Neural progenitor cell (in vitro differentiated cells): ENCODE results near the gene TFDP1. TPM values are rescaled to one million over a fixed set of nuclear protein-coding genes. Genes with fewer than 3 reads are reported as not detected.

Experiments
- DNase-seq: peaks from one replicate; pipeline ENCODE4 v3.0.0-alpha.2; 2016; ENCODE audit warnings: low spot score
- H2AFZ ChIP-seq: fragments of 200-600 bp; sonication (generic); replicated peaks from 2 replicates; pipeline ENCODE4 v1.6.1; 2016; ENCODE audit warnings: antibody characterized with exemption
- H3F3A ChIP-seq: fragments of 200-600 bp; sonication (generic); 2 replicates; pipeline ENCODE4 v1.6.1; 2016; ENCODE audit warnings: antibody characterized with exemption, low read depth
- H3K27ac ChIP-seq: fragments of 200-600 bp; sonication (generic); 2 replicates; pipeline ENCODE4 v1.5.1; 2016; ENCODE audit warnings: mild to moderate bottlenecking
- H3K27me3 ChIP-seq: fragments of 200-600 bp; sonication (generic); 2 replicates; pipeline ENCODE4 v1.6.1; 2016; ENCODE audit warnings: mild to moderate bottlenecking, moderate library complexity
- H3K36me3 ChIP-seq: fragments of 200-600 bp; sonication (generic); 2 replicates; pipeline ENCODE4 v1.5.1; 2016
- H3K4me1 ChIP-seq: fragments of 200-600 bp; sonication (generic); 2 replicates; pipeline ENCODE4 v1.6.1; 2016; ENCODE audit warnings: mixed run types
- H3K4me2 ChIP-seq: fragments of 200-600 bp; sonication (generic); 2 replicates; pipeline ENCODE4 v1.6.1; 2016
- H3K4me3 ChIP-seq: fragments of 200-600 bp; sonication (generic); 2 replicates; pipeline ENCODE4 v1.5.1; 2016
- H3K79me2 ChIP-seq: fragments of 200-600 bp; sonication (generic); 2 replicates; pipeline ENCODE4 v1.6.1; 2016; ENCODE audit warnings: low read depth
- H3K9ac ChIP-seq: fragments of 200-600 bp; sonication (generic); 2 replicates; pipeline ENCODE4 v1.6.1; 2016
- H3K9me3 ChIP-seq: fragments of 200-600 bp; sonication (generic); 2 replicates; pipeline ENCODE4 v1.5.1; 2016; ENCODE audit warnings: low read depth
- H4K20me1 ChIP-seq: fragments of 200-600 bp; sonication (generic); 2 replicates; pipeline ENCODE4 v1.6.1; 2016; ENCODE audit warnings: low read depth
- H3K27ac Mint-ChIP-seq: 3 replicates; pipeline ENCODE4 v1.8.0; 2021; ENCODE audit warnings: mixed read lengths
- H3K27me3 Mint-ChIP-seq: 2 replicates; pipeline ENCODE4 v1.8.0; 2022; ENCODE audit warnings: low read depth, mild to moderate bottlenecking, inconsistent platforms, moderate library complexity, mixed read lengths; ENCODE audit not compliant: insufficient read depth
- H3K36me3 Mint-ChIP-seq: 3 replicates; pipeline ENCODE4 v1.8.0; 2021; ENCODE audit warnings: mixed read lengths
- H3K4me1 Mint-ChIP-seq: 3 replicates; pipeline ENCODE4 v1.8.0; 2021; ENCODE audit warnings: mixed read lengths
- H3K4me3 Mint-ChIP-seq: 3 replicates; pipeline ENCODE4 v1.8.0; 2021; ENCODE audit warnings: mild to moderate bottlenecking, moderate library complexity, mixed read lengths
- H3K9me3 Mint-ChIP-seq: 3 replicates; pipeline ENCODE4 v1.8.0; 2020; ENCODE audit warnings: mixed read lengths
- EZH2 ChIP-seq: fragments of 200-600 bp; sonication (generic); IDR thresholded peaks from 2 replicates; pipeline ENCODE4 v1.6.1; 2017; ENCODE audit warnings: antibody characterized with exemption, mild to moderate bottlenecking, moderate library complexity
- EZH2phosphoT487 ChIP-seq: fragments of 200-600 bp; sonication (generic); IDR thresholded peaks from 2 replicates; pipeline ENCODE4 v1.6.1; 2017; ENCODE audit warnings: antibody characterized with exemption
- total RNA-seq: library from RNA; depleted of rRNA; stranded (reverse); fragments of >200 nt; gene quantifications from 2 replicates; pipeline ENCODE4 v1.2.3, GENCODE V29; 2015; ENCODE audit warnings: low replicate concordance
- TF ChIP-seq, protein P1 (sequence below): fragments of 200-600 bp; sonication (generic); IDR thresholded peaks from 2 replicates; pipeline ENCODE4 v1.5.1; 2017; ENCODE audit warnings: antibody characterized with exemption, mild to moderate bottlenecking

The TFDP1 gene
- total RNA-seq, 1 donor from 2014 or later: 88.6 TPM

GRCh38 chr13:113657851-113658741 lies 73.5 kb downstream of the TFDP1 start, which contains the start of gene ATP4B:
TSS of gene ATP4B (minus strand) at chr13:113658198. CDS start at chr13:113658144, 54 bp downstream.
- Histone ChIP-seq H3K27me3 (no peaks in the 10 kb centered on the region), H3K4me3 (no peak within 1 kb of the TSS), H3F3A (no peaks in the 10 kb centered on the region), H3K27ac (no peak within 1 kb of the TSS), H3K79me2 (no peaks in the 10 kb centered on the region), H3K4me2 (no peak within 1 kb of the TSS), H3K4me1 (no peaks in the 10 kb centered on the region), H3K36me3 (no peaks in the 10 kb centered on the region), H3K9me3 (peaks cover 7% of the 10 kb centered on the region), H4K20me1 (no peaks in the 10 kb centered on the region), H2AFZ (no peak within 1 kb of the TSS), H3K9ac (no peak within 1 kb of the TSS)
- Mint-ChIP-seq H3K27me3 (peaks cover 3% of the 10 kb centered on the region), H3K4me1 (peaks cover 20% of the 10 kb centered on the region), H3K4me3 (no peak within 1 kb of the TSS), H3K9me3 (peaks cover 6% of the 10 kb centered on the region), H3K36me3 (no peaks in the 10 kb centered on the region), H3K27ac (no peak within 1 kb of the TSS)
- TF ChIP-seq, protein P1, sequence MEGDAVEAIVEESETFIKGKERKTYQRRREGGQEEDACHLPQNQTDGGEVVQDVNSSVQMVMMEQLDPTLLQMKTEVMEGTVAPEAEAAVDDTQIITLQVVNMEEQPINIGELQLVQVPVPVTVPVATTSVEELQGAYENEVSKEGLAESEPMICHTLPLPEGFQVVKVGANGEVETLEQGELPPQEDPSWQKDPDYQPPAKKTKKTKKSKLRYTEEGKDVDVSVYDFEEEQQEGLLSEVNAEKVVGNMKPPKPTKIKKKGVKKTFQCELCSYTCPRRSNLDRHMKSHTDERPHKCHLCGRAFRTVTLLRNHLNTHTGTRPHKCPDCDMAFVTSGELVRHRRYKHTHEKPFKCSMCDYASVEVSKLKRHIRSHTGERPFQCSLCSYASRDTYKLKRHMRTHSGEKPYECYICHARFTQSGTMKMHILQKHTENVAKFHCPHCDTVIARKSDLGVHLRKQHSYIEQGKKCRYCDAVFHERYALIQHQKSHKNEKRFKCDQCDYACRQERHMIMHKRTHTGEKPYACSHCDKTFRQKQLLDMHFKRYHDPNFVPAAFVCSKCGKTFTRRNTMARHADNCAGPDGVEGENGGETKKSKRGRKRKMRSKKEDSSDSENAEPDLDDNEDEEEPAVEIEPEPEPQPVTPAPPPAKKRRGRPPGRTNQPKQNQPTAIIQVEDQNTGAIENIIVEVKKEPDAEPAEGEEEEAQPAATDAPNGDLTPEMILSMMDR: no peak
- TF ChIP-seq EZH2 (no peak), EZH2phosphoT487 (no peak)
- DNase-seq: no peak

DNA sequence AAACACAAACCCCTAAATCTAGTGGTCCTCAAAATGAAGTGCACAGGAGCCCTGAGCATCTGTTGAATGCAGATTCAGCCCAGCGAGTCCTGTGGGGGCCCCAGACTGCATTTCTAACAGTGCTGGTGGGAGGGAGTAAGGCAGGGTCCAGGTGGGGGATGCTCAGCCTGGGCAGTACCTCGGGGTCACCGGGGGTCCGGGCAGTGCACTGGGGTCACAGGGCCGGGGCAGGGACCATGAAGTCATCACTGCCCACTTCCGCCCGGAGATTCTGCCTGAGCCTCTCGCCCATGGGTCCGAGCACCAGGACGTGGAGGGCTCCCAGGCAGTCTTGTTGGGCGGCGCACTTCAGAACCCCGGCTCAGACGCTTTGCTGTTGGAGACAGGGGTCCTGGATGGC lies 74.3 kb downstream of the TFDP1 start:
- no peaks in the 10 kb centered on the region for H3K4me1 ChIP-seq
- no peak overlapping the region for H3K4me2 ChIP-seq
- no peaks in the 10 kb centered on the region for H3K36me3 ChIP-seq
- no peaks in the 10 kb centered on the region for H4K20me1 ChIP-seq
- Mint-ChIP-seq H3K9me3 (peaks cover 6% of the 10 kb centered on the region), H3K36me3 (no peaks in the 10 kb centered on the region), H3K27ac (no peak overlapping the region), H3K4me3 (no peak overlapping the region), H3K4me1 (peaks cover 15% of the 10 kb centered on the region), H3K27me3 (peaks cover 2% of the 10 kb centered on the region)
- H3F3A ChIP-seq: no peaks in the 10 kb centered on the region
- DNase-seq: no peak
- no peak overlapping the region for H3K4me3 ChIP-seq
- TF ChIP-seq EZH2phosphoT487: no peak
- TF ChIP-seq, protein P1: no peak
- TF ChIP-seq EZH2: no peak
- peaks cover 7% of the 10 kb centered on the region for H3K9me3 ChIP-seq
- no peaks in the 10 kb centered on the region for H3K79me2 ChIP-seq
- H3K9ac ChIP-seq: no peak overlapping the region
- no peak overlapping the region for H2AFZ ChIP-seq
- H3K27ac ChIP-seq: no peak overlapping the region
- no peaks in the 10 kb centered on the region for H3K27me3 ChIP-seq

DNA sequence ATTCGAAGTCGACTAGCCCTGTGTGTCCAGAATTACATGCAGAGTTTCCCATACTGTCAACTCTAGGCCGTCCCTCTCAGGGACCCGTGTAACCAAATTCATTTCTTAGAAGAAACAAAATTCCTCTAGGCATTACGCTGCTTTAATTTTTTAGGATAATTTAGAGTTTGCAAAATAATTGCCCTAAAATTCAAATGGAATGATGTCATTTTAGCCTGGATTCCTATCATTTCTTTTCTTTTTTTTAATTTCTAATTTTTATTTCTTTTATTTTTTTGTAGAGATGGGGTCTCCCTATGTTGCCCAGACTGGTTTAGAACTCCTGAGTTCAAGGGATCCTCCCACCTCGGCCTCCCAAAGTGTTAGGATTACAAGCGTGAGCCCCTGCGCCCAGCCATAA lies 74.8 kb downstream of the TFDP1 start:
- H3K4me3 Mint-ChIP-seq: no peak overlapping the region
- H3K79me2 ChIP-seq: no peaks in the 10 kb centered on the region
- H3K36me3 Mint-ChIP-seq: no peaks in the 10 kb centered on the region
- H3K36me3 ChIP-seq: no peaks in the 10 kb centered on the region
- peaks cover 6% of the 10 kb centered on the region for H3K9me3 Mint-ChIP-seq
- H3K4me3 ChIP-seq: no peak overlapping the region
- no peaks in the 10 kb centered on the region for H4K20me1 ChIP-seq
- no peak for DNase-seq
- peaks cover 2% of the 10 kb centered on the region for H3K27me3 Mint-ChIP-seq
- H3K4me1 Mint-ChIP-seq: peaks cover 10% of the 10 kb centered on the region
- no peak overlapping the region for H3K27ac Mint-ChIP-seq
- no peaks in the 10 kb centered on the region for H3K27me3 ChIP-seq
- no peak overlapping the region for H2AFZ ChIP-seq
- no peaks in the 10 kb centered on the region for H3F3A ChIP-seq
- H3K4me2 ChIP-seq: no peak overlapping the region
- H3K4me1 ChIP-seq: no peaks in the 10 kb centered on the region
- no peak overlapping the region for H3K9ac ChIP-seq
- H3K9me3 ChIP-seq: peaks cover 7% of the 10 kb centered on the region
- no peak overlapping the region for H3K27ac ChIP-seq
- TF ChIP-seq, protein P1: no peak
- TF ChIP-seq EZH2 (no peak), EZH2phosphoT487 (no peak)
